IMR-90 (cell line): ENCODE results near the gene MBOAT2. TPM values are rescaled to one million over a fixed set of nuclear protein-coding genes. Genes with fewer than 3 reads are reported as not detected.
"Not testable (repeated sequence)": the region's sequence is repeated elsewhere in the genome, so short reads cannot be mapped to it uniquely, and the experiment has no call there.

Source experiments
- ATAC-seq: fragments of 200-7000 bp; cut with Tn5 transposase; 2 replicates; pipeline ENCODE4 v1.9.1; 2020; ENCODE audit warnings: low read depth, mild to moderate bottlenecking, moderate library complexity
- BruUV-seq: library from RNA; stranded (reverse); fragments of 400-500 nt; replicated peaks from 2 replicates; lab custom pipeline; 2021; lab: Mats Ljungman, UMichigan
- CTCF ChIA-PET: fragments of 300-600 bp; formaldehyde crosslinking; extraction: SDS; loops from one replicate; lab custom pipeline; 2021; ENCODE audit warnings: antibody characterized with exemption; lab: Yijun Ruan, JAX
- POLR2A ChIA-PET: fragments of 300-600 bp; sonication (Branson Sonifier 250); formaldehyde crosslinking; loops from one replicate; lab custom pipeline; 2022; ENCODE audit warnings: antibody characterized with exemption; ENCODE audit not compliant: unreplicated experiment; lab: Charles Lee
- DNase-seq: peaks from one replicate; pipeline ENCODE4 v3.0.0; 2013
- H2AFZ ChIP-seq: replicated peaks from 2 replicates; pipeline ENCODE3; 2013; ENCODE audit warnings: low read length, mild to moderate bottlenecking; ENCODE audit not compliant: poor library complexity
- H2AK5ac ChIP-seq: 2 replicates; pipeline ENCODE4 v1.6.1; 2013; ENCODE audit warnings: low read depth, low read length, inconsistent platforms
- H2AK9ac ChIP-seq: replicated peaks from 2 replicates; pipeline ENCODE3; 2013; ENCODE audit warnings: mild to moderate bottlenecking, low read depth, low read length, moderate library complexity; ENCODE audit not compliant: poor library complexity
- H2BK120ac ChIP-seq: 2 replicates; pipeline ENCODE4 v1.6.1; 2013; ENCODE audit warnings: low read depth, low read length, inconsistent platforms
- H2BK15ac ChIP-seq: 3 replicates; pipeline ENCODE4 v1.6.1; 2013; ENCODE audit warnings: low read depth, low read length, inconsistent platforms
- H2BK20ac ChIP-seq: 2 replicates; pipeline ENCODE4 v1.6.1; 2013; ENCODE audit warnings: low read depth, mild to moderate bottlenecking, inconsistent platforms, low read length, moderate library complexity
- H2BK5ac ChIP-seq: 2 replicates; pipeline ENCODE4 v1.6.1; 2013; ENCODE audit warnings: mild to moderate bottlenecking, low read depth, low read length, inconsistent platforms; ENCODE audit not compliant: poor library complexity, severe bottlenecking
- H3K14ac ChIP-seq: replicated peaks from 2 replicates; pipeline ENCODE4 v1.6.1; 2013; ENCODE audit warnings: low read depth, low read length, inconsistent platforms
- H3K18ac ChIP-seq: 2 replicates; pipeline ENCODE4 v1.6.1; 2013; ENCODE audit warnings: low read depth, low read length, control low read depth
- H3K23ac ChIP-seq: 2 replicates; pipeline ENCODE4 v1.6.1; 2013; ENCODE audit warnings: low read depth, low read length, inconsistent platforms
- H3K27ac ChIP-seq: 2 replicates; pipeline ENCODE4 v1.5.1; 2013; ENCODE audit warnings: mild to moderate bottlenecking, control low read depth, low read length; ENCODE audit not compliant: insufficient read depth
- H3K27me3 ChIP-seq: 2 replicates; pipeline ENCODE4 v1.6.1; 2013; ENCODE audit warnings: low read length; ENCODE audit not compliant: control insufficient read depth, insufficient read depth
- H3K36me3 ChIP-seq: 2 replicates; pipeline ENCODE4 v1.6.1; 2013; ENCODE audit warnings: low read length, mixed read lengths; ENCODE audit not compliant: control insufficient read depth, insufficient read depth
- H3K4ac ChIP-seq: 2 replicates; pipeline ENCODE4 v1.6.1; 2013; ENCODE audit warnings: low read depth, low read length, inconsistent platforms
- H3K4me1 ChIP-seq: 2 replicates; pipeline ENCODE4 v1.6.1; 2013; ENCODE audit warnings: low read length, mixed read lengths; ENCODE audit not compliant: control insufficient read depth, insufficient read depth
- H3K4me2 ChIP-seq: 2 replicates; pipeline ENCODE4 v1.6.1; 2013; ENCODE audit warnings: low read depth, mild to moderate bottlenecking, control low read depth, low read length, moderate library complexity
- H3K4me3 ChIP-seq: 2 replicates; pipeline ENCODE4 v1.5.1; 2013; ENCODE audit warnings: low read depth, mild to moderate bottlenecking, control low read depth, low read length, moderate library complexity; ENCODE audit not compliant: insufficient read depth
- H3K56ac ChIP-seq: 2 replicates; pipeline ENCODE4 v1.6.1; 2013; ENCODE audit warnings: low read length, inconsistent platforms; ENCODE audit not compliant: insufficient read depth; ENCODE audit errors: extremely low read depth
- H3K79me1 ChIP-seq, 2 experiments: 2 replicates each; pipeline ENCODE4 v1.6.1; 2013; ENCODE audit warnings: low read length in 2 of 2, inconsistent platforms in 1 of 2, low read depth in 1 of 2
- H3K9ac ChIP-seq: 2 replicates; pipeline ENCODE4 v1.6.1; 2013; ENCODE audit warnings: low read depth, low read length, control low read depth
- H3K9me1 ChIP-seq: 2 replicates; pipeline ENCODE4 v1.6.1; 2013; ENCODE audit warnings: low read length, inconsistent platforms; ENCODE audit not compliant: insufficient read depth
- H3K9me3 ChIP-seq: 2 replicates; pipeline ENCODE4 v1.6.1; 2013; ENCODE audit warnings: low read length; ENCODE audit not compliant: control insufficient read depth, insufficient read depth
- H4K20me1 ChIP-seq: 2 replicates; pipeline ENCODE4 v1.6.1; 2013; ENCODE audit warnings: low read length, inconsistent platforms; ENCODE audit not compliant: insufficient read depth
- H4K5ac ChIP-seq: 2 replicates; pipeline ENCODE4 v1.6.1; 2013; ENCODE audit warnings: mild to moderate bottlenecking, low read depth, low read length, control low read depth
- H4K8ac ChIP-seq, 2 experiments: 2 replicates each; pipeline ENCODE4 v1.6.1; 2013; ENCODE audit warnings: low read depth in 2 of 2, low read length in 2 of 2, control low read depth in 1 of 2, inconsistent platforms in 1 of 2
- H4K91ac ChIP-seq: 2 replicates; pipeline ENCODE4 v1.6.1; 2013; ENCODE audit warnings: low read depth, low read length, inconsistent platforms; ENCODE audit not compliant: insufficient read depth
- CHD1 ChIP-seq: IDR thresholded peaks from 2 replicates; pipeline ENCODE4 v1.6.1; 2012; ENCODE audit warnings: low read depth, low read length, improper control_type of control experiment
- MAFK ChIP-seq: IDR thresholded peaks from 2 replicates; pipeline ENCODE4 v1.6.1; 2012; ENCODE audit warnings: low read depth, low read length, improper control_type of control experiment
- MXI1 ChIP-seq: IDR thresholded peaks from 2 replicates; pipeline ENCODE4 v1.6.1; 2012; ENCODE audit warnings: low read depth, mild to moderate bottlenecking, low read length, moderate library complexity, borderline replicate concordance
- NFE2L2 ChIP-seq: fragments of 150-350 bp; IDR thresholded peaks from 2 replicates; pipeline ENCODE4 v1.6.1; 2016; ENCODE audit warnings: low read depth, mild to moderate bottlenecking, low read length
- RCOR1 ChIP-seq: IDR thresholded peaks from 2 replicates; pipeline ENCODE4 v1.6.1; 2012; ENCODE audit warnings: mild to moderate bottlenecking, low read length, improper control_type of control experiment; ENCODE audit not compliant: insufficient replicate concordance
- WGBS, 2 experiments: methylation state at CpG; one replicate each; pipeline versions ENCODE4 v1.1.5 to v1.1.7; 2013; ENCODE audit warnings: missing lambda C conversion rate in 2 of 2; ENCODE audit not compliant: insufficient read length in 1 of 2; ENCODE audit errors: extremely low coverage in 2 of 2; 5-methylcytosine and 5-hydroxymethylcytosine counted together
- dilution Hi-C: fragments of 300-500 bp; cut with HindIII; formaldehyde crosslinking; loops from one replicate; pipeline ENCODE4 v1.14.3; 2018; ENCODE audit warnings: low sequenced_read_pairs; ENCODE audit not compliant: unreplicated experiment
- in situ Hi-C: fragments of 300-500 bp; cut with MboI; formaldehyde crosslinking; loops from 3 replicates; pipeline ENCODE4 v1.14.3; 2019; ENCODE audit warnings: low sequenced_read_pairs, inconsistent platforms, mixed read lengths
- intact Hi-C: fragments of 100-400 bp; cut with micrococcal nuclease; formaldehyde crosslinking; loops from 2 replicates; pipeline ENCODE4 v1.10.0; 2022
- polyA plus RNA-seq, 3 experiments: library from polyadenylated mRNA; depleted of rRNA; stranded (reverse); fragments of >200 nt; gene quantifications; 2 replicates each; pipeline ENCODE4 v1.2.3, GENCODE V29; 2012; ENCODE audit warnings: low replicate concordance in 1 of 3
- total RNA-seq: library from RNA; depleted of rRNA; stranded (reverse); fragments of >200 nt; gene quantifications from 2 replicates; pipeline ENCODE4 v1.2.3, GENCODE V29; 2012

Gene MBOAT2
- total and polyA plus RNA-seq, 2 of the 4 experiments (the other 2 are of a cell fraction), result 33.9 to 102 TPM

- TF ChIP-seq CHD1 (no peak), RCOR1 (no peak), MAFK (no peak), MXI1 (no peak), NFE2L2 (no peak)
Observed at GRCh38 chr2:8974016-8974415, 29.5 kb downstream of the MBOAT2 start (continued).

GRCh38 chr2:8973017-8973416 lies 30.5 kb downstream of the MBOAT2 start:
- H3K4me2 ChIP-seq, H2AK9ac ChIP-seq, H3K14ac ChIP-seq, intact Hi-C loops, H2BK20ac ChIP-seq, H2BK120ac ChIP-seq, H4K20me1 ChIP-seq, H2BK5ac ChIP-seq, H4K5ac ChIP-seq, H3K56ac ChIP-seq, BruUV-seq, H3K27ac ChIP-seq, H3K9ac ChIP-seq, H3K9me1 ChIP-seq, H3K4ac ChIP-seq, H2AFZ ChIP-seq, DNase-seq, H2AK5ac ChIP-seq, ATAC-seq, POLR2A ChIA-PET, CTCF ChIA-PET, dilution Hi-C loops, H3K36me3 ChIP-seq, H4K8ac ChIP-seq, H3K9me3 ChIP-seq, H2BK15ac ChIP-seq, H4K91ac ChIP-seq, H3K4me3 ChIP-seq, H3K18ac ChIP-seq, H3K27me3 ChIP-seq, in situ Hi-C loops, H3K4me1 ChIP-seq, H3K23ac ChIP-seq: not testable (repeated sequence)
- H3K79me1 ChIP-seq, result peaks cover 25 to 41% of the 10 kb centered on the region in 2 experiments
- no CpG with 5 or more reads among the region's 3 CpGs for WGBS, 2 experiments

GRCh38 chr2:8972535-8972934 lies 30.9 kb downstream of the MBOAT2 start:
- H2BK5ac ChIP-seq, in situ Hi-C loops, ATAC-seq, H2AFZ ChIP-seq, H3K9ac ChIP-seq, H3K14ac ChIP-seq, H3K36me3 ChIP-seq, H2AK9ac ChIP-seq, H3K18ac ChIP-seq, H3K4me1 ChIP-seq, H2BK20ac ChIP-seq, H3K9me1 ChIP-seq, H3K56ac ChIP-seq, H3K4ac ChIP-seq, H3K4me3 ChIP-seq, H2AK5ac ChIP-seq, H3K27me3 ChIP-seq, H3K9me3 ChIP-seq, H2BK120ac ChIP-seq, H3K23ac ChIP-seq, DNase-seq, dilution Hi-C loops, H4K20me1 ChIP-seq, H4K5ac ChIP-seq, H4K8ac ChIP-seq, POLR2A ChIA-PET, H3K27ac ChIP-seq, H4K91ac ChIP-seq, intact Hi-C loops, BruUV-seq, CTCF ChIA-PET, H3K4me2 ChIP-seq, H2BK15ac ChIP-seq: not testable (repeated sequence)
- WGBS, 2 experiments, result no CpG with 5 or more reads among the region's 1 CpG
- peaks cover 24 to 36% of the 10 kb centered on the region in 2 experiments for H3K79me1 ChIP-seq
